B cell (primary cell): ENCODE data around the gene PSAP. TPM values are rescaled to one million over a fixed set of nuclear protein-coding genes. Genes with fewer than 3 reads are reported as not detected.

ENCODE experiments used
- ATAC-seq: fragments of 200-7000 bp; cut with Tn5 transposase; one replicate; pipeline ENCODE4 v1.10.0; 2021; ENCODE audit warnings: low read depth, mild to moderate bottlenecking, moderate number of reproducible peaks, moderate library complexity
- CTCF ChIA-PET: fragments of 350-600 bp; sonication (Branson Sonifier 250); formaldehyde crosslinking; loops from one replicate; lab custom pipeline; 2021; ENCODE audit warnings: antibody characterized with exemption, inconsistent platforms; lab: Charles Lee
- POLR2A ChIA-PET: fragments of 350-600 bp; sonication (Branson Sonifier 250); formaldehyde crosslinking; loops from one replicate; lab custom pipeline; 2021; ENCODE audit warnings: antibody characterized with exemption; lab: Charles Lee
- DNase-seq: peaks from one replicate; pipeline ENCODE4 v3.0.0; 2013
- H2AFZ ChIP-seq: 2 replicates; pipeline ENCODE4 v1.6.1; 2012; ENCODE audit warnings: mild to moderate bottlenecking, low read depth, low read length; ENCODE audit not compliant: insufficient read depth, poor library complexity, severe bottlenecking
- H3K27ac ChIP-seq, 2 donors: 1 replicate in 1 of 2; 2 replicates in 1 of 2; pipeline ENCODE4 v1.5.1; 2012 to 2013; ENCODE audit warnings: low read length in 2 of 2, mild to moderate bottlenecking in 2 of 2, moderate library complexity in 1 of 2
- H3K27me3 ChIP-seq, 4 experiments: fragments of 200-600 bp in 1 of 4; sonication (generic) in 1 of 4; replicated peaks in 1 of 4; 1 replicate in 2 of 4; 2 replicates in 2 of 4; pipeline versions ENCODE4 v1.6.1 to v1.7.0; 2013 to 2016; ENCODE audit warnings: low read length in 3 of 4, mild to moderate bottlenecking in 2 of 4, mixed read lengths in 1 of 4, moderate library complexity in 1 of 4; ENCODE audit not compliant: insufficient read depth in 4 of 4, control insufficient read depth in 3 of 4; ENCODE audit errors: control extremely low read depth in 1 of 4
- H3K36me3 ChIP-seq, 2 experiments: replicated peaks in 1 of 2; 1 replicate in 1 of 2; 2 replicates in 1 of 2; pipeline versions ENCODE4 v1.6.1 to v1.7.1; 2013; ENCODE audit warnings: low read length in 1 of 2; ENCODE audit not compliant: insufficient read depth in 2 of 2, control insufficient read depth in 1 of 2; ENCODE audit errors: control extremely low read depth in 1 of 2, extremely low read depth in 1 of 2
- H3K4me1 ChIP-seq, 2 donors: fragments of 200-600 bp in 1 of 2; sonication (generic) in 1 of 2; 1 replicate in 1 of 2; 2 replicates in 1 of 2; pipeline versions ENCODE4 v1.5.1 to v1.6.1; 2013 to 2017; ENCODE audit warnings: low read length in 2 of 2; ENCODE audit not compliant: control insufficient read depth in 2 of 2, insufficient read depth in 2 of 2
- H3K4me2 ChIP-seq: replicated peaks from 2 replicates; pipeline ENCODE3; 2012; ENCODE audit warnings: mild to moderate bottlenecking, low read depth, low read length; ENCODE audit not compliant: poor library complexity, severe bottlenecking
- H3K4me3 ChIP-seq, 5 experiments: fragments of 200-600 bp in 1 of 5; sonication (generic) in 1 of 5; 1 replicate in 3 of 5; 2 replicates in 2 of 5; pipeline versions ENCODE4 v1.5.1 to v1.7.0; 2011 to 2016; ENCODE audit warnings: low read length in 4 of 5, mild to moderate bottlenecking in 4 of 5, low read depth in 2 of 5, control low read depth in 1 of 5, moderate library complexity in 1 of 5; ENCODE audit not compliant: insufficient read depth in 1 of 5; ENCODE audit errors: control extremely low read depth in 1 of 5, extremely low read depth in 1 of 5
- H3K79me2 ChIP-seq: fragments of 200-600 bp; sonication (generic); one replicate; pipeline ENCODE4 v1.6.0; 2016; ENCODE audit warnings: low read length; ENCODE audit not compliant: control insufficient read depth, insufficient read depth
- H3K9ac ChIP-seq: fragments of 200-600 bp; sonication (generic); 2 replicates; pipeline ENCODE4 v1.6.1; 2017; ENCODE audit warnings: mild to moderate bottlenecking, low read length, moderate library complexity
- H3K9me3 ChIP-seq, 3 donors: one replicate each; pipeline versions ENCODE4 v1.6.1 to v1.7.1; 2013; ENCODE audit warnings: low read length in 2 of 3; ENCODE audit not compliant: control insufficient read depth in 2 of 3, insufficient read depth in 1 of 3; ENCODE audit errors: control extremely low read depth in 1 of 3
- H4K20me1 ChIP-seq: 2 replicates; pipeline ENCODE4 v1.6.0; 2012; ENCODE audit warnings: mild to moderate bottlenecking, low read length; ENCODE audit not compliant: insufficient read depth, control insufficient read depth, poor library complexity, severe bottlenecking
- H3K27ac Mint-ChIP-seq: one replicate; pipeline ENCODE4 v1.8.0; 2021; ENCODE audit warnings: mixed read lengths
- H3K27me3 Mint-ChIP-seq: one replicate; pipeline ENCODE4 v1.8.0; 2021; ENCODE audit warnings: mixed read lengths
- H3K4me1 Mint-ChIP-seq: one replicate; pipeline ENCODE4 v1.8.0; 2021; ENCODE audit warnings: mixed read lengths
- H3K4me3 Mint-ChIP-seq: one replicate; pipeline ENCODE4 v1.8.0; 2021; ENCODE audit warnings: mixed read lengths
- H3K9me3 Mint-ChIP-seq: one replicate; pipeline ENCODE4 v1.8.0; 2022; ENCODE audit warnings: mixed read lengths; ENCODE audit not compliant: insufficient read depth
- CTCF ChIP-seq: fragments of 200-600 bp; IDR thresholded peaks from one replicate; pipeline ENCODE4 v1.8.0; 2022; ENCODE audit warnings: antibody characterized with exemption, mild to moderate bottlenecking
- EZH2 ChIP-seq: IDR thresholded peaks from 2 replicates; pipeline ENCODE4 v1.6.1; 2012; ENCODE audit warnings: borderline replicate concordance, low read depth, mild to moderate bottlenecking, moderate library complexity, low read length; ENCODE audit not compliant: insufficient read depth, poor library complexity, severe bottlenecking
- WGBS: methylation state at CpG from one replicate; pipeline ENCODE4 v1.1.5; 2013; ENCODE audit warnings: missing lambda C conversion rate; ENCODE audit not compliant: insufficient coverage; 5-methylcytosine and 5-hydroxymethylcytosine counted together
- intact Hi-C: fragments of 100-400 bp; cut with micrococcal nuclease; formaldehyde crosslinking; loops from one replicate; pipeline ENCODE4 v1.10.0; 2022
- polyA plus RNA-seq: library from polyadenylated mRNA; depleted of rRNA; stranded (reverse); fragments of >200 nt; gene quantifications from 2 replicates; pipeline ENCODE4 v1.2.3, GENCODE V29; 2012
- total RNA-seq, 2 donors: library from RNA; stranded (reverse); fragments of 120-200 nt in 1 of 2; gene quantifications; 1 replicate in 1 of 2; 2 replicates in 1 of 2; pipeline versions ENCODE4 v1.2.3 to v1.2.4, GENCODE V29; 2013 to 2022

Gene PSAP
- total and polyA plus RNA-seq, 2 donors (not counting 1 experiment from before 2014, with no cell fraction given) = 206 to 509 TPM

- H3K9me3 Mint-ChIP-seq = no peaks in the 10 kb centered on the region
- Histone ChIP-seq H3K9ac (no peak overlapping the region), H3K4me3 (no peak overlapping the region), H3K79me2 (peaks cover 2% of the 10 kb centered on the region), H3K4me1 (no peaks in the 10 kb centered on the region), H3K4me2 (no peak overlapping the region), H3K27ac (no peak overlapping the region), H3K9me3 (no peaks in the 10 kb centered on the region), H2AFZ (no peak overlapping the region), H3K27me3 (no peaks in the 10 kb centered on the region), H4K20me1 (peaks cover 16% of the 10 kb centered on the region), H3K36me3 (peaks cover 10 to 91% of the 10 kb centered on the region in 2 experiments)
- peaks cover 5% of the 10 kb centered on the region for H3K4me1 Mint-ChIP-seq
- ChIA-PET POLR2A (no interaction called here), CTCF (interaction anchor here (1.2 to 2.8 kb wide), 3 partner anchors 10 to 71 kb away, joined by 5 to 36 read pairs (median 6); no protein-coding TSS in a partner anchor)
- no peak overlapping the region for H3K4me3 Mint-ChIP-seq
- WGBS = 89% methylated on average over 11 of the region's 11 CpGs
- intact Hi-C loops = no loop called here
- H3K27me3 Mint-ChIP-seq = no peaks in the 10 kb centered on the region
- TF ChIP-seq EZH2 (no peak), CTCF (no peak)
- no peak overlapping the region for H3K27ac Mint-ChIP-seq
- ATAC-seq (no peak), DNase-seq (no peak)
Observed at GRCh38 chr10:71825217-71825616, 25.8 kb downstream of the PSAP start.

- CTCF ChIA-PET = interaction anchor here (1.2 to 2.8 kb wide), 3 partner anchors 11 to 71 kb away, joined by 5 to 36 read pairs (median 6); no protein-coding TSS in a partner anchor
- DNase-seq = no peak
- Mint-ChIP-seq H3K9me3 (no peaks in the 10 kb centered on the region), H3K27ac (no peak overlapping the region), H3K4me3 (no peak overlapping the region), H3K27me3 (no peaks in the 10 kb centered on the region), H3K4me1 (peaks cover 2% of the 10 kb centered on the region)
- WGBS = no CpG with 5 or more reads among the region's 3 CpGs
- Histone ChIP-seq H3K79me2 (no peaks in the 10 kb centered on the region), H3K4me1 (no peaks in the 10 kb centered on the region), H3K9me3 (no peaks in the 10 kb centered on the region), H4K20me1 (peaks cover 13% of the 10 kb centered on the region), H3K27ac (no peak overlapping the region), H3K4me3 (no peak overlapping the region), H3K9ac (no peak overlapping the region), H3K4me2 (no peak overlapping the region), H3K27me3 (no peaks in the 10 kb centered on the region), H2AFZ (no peak overlapping the region), H3K36me3 (peaks cover 7 to 91% of the 10 kb centered on the region in 2 experiments)
- TF ChIP-seq CTCF = no peak
- intact Hi-C loops = no loop called here
- POLR2A ChIA-PET = no interaction called here
- ATAC-seq = no peak
Observed at GRCh38 chr10:71824333-71824732, 26.7 kb downstream of the PSAP start.
